ENCODE measurements around the gene SLC12A6.

DNA sequence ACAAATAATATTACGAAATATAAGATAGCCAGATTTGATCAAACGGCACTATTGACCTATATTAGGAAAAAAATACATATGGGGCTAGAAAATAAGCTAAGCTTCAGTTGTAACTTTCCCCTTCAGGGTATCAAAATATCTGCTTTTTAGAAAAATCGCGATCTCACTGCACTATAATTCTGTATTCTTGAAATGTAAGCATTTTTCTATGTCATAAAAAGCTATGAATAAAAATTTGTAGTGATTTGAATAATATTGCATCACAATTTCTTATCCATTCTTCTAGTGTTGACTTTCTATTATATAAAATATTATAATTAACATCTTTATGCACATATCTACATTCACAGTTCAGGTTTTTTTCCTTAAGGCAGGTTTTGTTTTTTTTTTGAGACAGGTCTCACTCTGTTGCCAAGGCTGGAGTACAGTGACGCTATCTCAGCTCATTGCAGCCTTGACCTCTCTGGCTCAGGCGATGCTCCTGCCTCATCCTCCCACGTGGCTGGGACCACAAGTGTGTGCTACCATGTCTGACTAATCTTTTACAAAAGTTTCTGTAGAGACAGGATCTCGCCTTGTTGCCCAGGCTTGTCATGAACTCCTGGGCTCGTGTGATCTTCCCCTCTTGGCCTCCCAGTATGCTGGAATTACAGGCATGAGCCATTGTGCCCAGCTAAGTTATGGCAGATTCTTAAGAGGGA lies 91.2 kb downstream of the SLC12A6 start:
- TF ChIP-seq, protein P1, sequence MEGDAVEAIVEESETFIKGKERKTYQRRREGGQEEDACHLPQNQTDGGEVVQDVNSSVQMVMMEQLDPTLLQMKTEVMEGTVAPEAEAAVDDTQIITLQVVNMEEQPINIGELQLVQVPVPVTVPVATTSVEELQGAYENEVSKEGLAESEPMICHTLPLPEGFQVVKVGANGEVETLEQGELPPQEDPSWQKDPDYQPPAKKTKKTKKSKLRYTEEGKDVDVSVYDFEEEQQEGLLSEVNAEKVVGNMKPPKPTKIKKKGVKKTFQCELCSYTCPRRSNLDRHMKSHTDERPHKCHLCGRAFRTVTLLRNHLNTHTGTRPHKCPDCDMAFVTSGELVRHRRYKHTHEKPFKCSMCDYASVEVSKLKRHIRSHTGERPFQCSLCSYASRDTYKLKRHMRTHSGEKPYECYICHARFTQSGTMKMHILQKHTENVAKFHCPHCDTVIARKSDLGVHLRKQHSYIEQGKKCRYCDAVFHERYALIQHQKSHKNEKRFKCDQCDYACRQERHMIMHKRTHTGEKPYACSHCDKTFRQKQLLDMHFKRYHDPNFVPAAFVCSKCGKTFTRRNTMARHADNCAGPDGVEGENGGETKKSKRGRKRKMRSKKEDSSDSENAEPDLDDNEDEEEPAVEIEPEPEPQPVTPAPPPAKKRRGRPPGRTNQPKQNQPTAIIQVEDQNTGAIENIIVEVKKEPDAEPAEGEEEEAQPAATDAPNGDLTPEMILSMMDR (conservative IDR thresholded peaks at IDR 0.05), result no peak
- no peak for TF ChIP-seq ZFX (IDR thresholded peaks at IDR 0.05)

Data from C4-2B (cell line).